GM12878 (cell line): ENCODE results near the gene MAN1B1.

Experiments used
- BACH1 ChIP-seq: fragments of 450-650 bp; IDR thresholded peaks from 2 replicates; pipeline ENCODE4 v1.6.1; 2017; ENCODE audit warnings: mild to moderate bottlenecking, borderline replicate concordance
- CTCF ChIP-seq, 3 experiments: IDR thresholded peaks in 2 of 3; conservative IDR thresholded peaks in 1 of 3; 2 replicates each; pipeline ENCODE4 v1.5.1; 2011; ENCODE audit warnings: low read depth in 3 of 3, low read length in 3 of 3, mild to moderate bottlenecking in 3 of 3, control low read depth in 2 of 3, moderate library complexity in 2 of 3, inconsistent platforms in 1 of 3, mixed read lengths in 1 of 3; ENCODE audit not compliant: control insufficient read depth in 2 of 3, insufficient read depth in 1 of 3; ENCODE audit errors: extremely low read depth in 1 of 3
- MEF2A ChIP-seq: IDR thresholded peaks from 2 replicates; pipeline ENCODE4 v1.6.1; 2011; ENCODE audit warnings: low read depth, mild to moderate bottlenecking, low read length, moderate library complexity; ENCODE audit not compliant: insufficient read depth
- SPI1 ChIP-seq: IDR thresholded peaks from 2 replicates; pipeline ENCODE4 v1.6.1; 2011; ENCODE audit warnings: low read depth, mild to moderate bottlenecking, low read length, moderate library complexity, borderline replicate concordance; ENCODE audit not compliant: insufficient read depth

DNA sequence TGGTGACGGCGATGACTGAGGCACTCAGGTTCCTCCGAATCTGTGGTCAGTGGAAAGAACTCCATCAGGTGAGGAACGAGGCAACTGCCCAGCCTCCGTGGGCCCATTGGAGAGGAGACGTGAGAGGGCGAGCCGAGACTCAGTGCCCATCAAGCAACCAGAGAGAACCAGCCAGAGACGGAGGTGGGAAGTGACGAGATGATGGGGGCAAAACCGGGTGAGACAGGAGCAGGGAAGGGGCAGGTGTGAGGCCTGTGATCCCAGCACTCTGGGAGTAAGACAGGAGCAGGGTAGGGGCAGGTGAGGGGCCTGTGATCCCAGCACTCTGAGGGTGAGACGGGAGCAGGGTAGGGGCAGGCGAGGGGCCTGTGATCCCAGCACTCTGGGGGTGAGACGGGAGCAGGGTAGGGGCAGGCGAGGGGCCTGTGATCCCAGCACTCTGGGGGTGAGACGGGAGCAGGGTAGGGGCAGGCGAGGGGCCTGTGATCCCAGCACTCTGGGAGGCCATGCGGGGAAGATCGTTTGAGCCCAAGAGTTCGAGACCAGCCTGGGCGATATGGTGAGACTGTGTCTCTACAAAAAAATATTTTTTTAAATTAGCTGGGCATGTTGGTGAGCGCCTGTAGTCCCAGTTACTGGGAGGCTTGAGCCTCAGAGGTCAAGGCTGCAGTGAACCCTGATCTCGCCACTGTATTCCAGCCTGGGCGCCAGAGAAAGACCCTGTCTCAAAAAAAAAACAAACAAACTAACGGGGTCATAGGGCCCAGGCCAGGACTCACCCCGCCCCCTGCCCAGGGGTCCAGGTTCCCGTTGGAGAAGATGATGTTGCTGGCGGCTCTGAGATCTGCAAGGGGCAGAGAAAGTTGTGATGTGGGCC lies 24.4 kb downstream of the MAN1B1 start:
- no peak for TF ChIP-seq SPI1
- TF ChIP-seq MEF2A = no peak
- no peak for TF ChIP-seq CTCF (IDR thresholded peaks at IDR 0.05 in 2 of 3, conservative IDR thresholded peaks at IDR 0.05 in 1 of 3; ENCODE audit: control insufficient read depth in 2 of 3, extremely low read depth in 1 of 3, insufficient read depth in 1 of 3, low read depth in 3 of 3, low read length in 3 of 3)
- no peak for TF ChIP-seq BACH1
